Nephron (organoid): ENCODE results near the gene ABRACL.
A peak's percentile ranks its signal among the peaks of the same experiment; 100 is the strongest.
"Not testable (repeated sequence)": the region's sequence is repeated elsewhere in the genome, so short reads cannot be mapped to it uniquely, and the experiment has no call there.

Source experiments
- H3K27ac Mint-ChIP-seq, 3 experiments: 2 replicates each; pipeline ENCODE4 v1.8.0; 2020; ENCODE audit warnings: mixed read lengths in 3 of 3, mild to moderate bottlenecking in 2 of 3, moderate library complexity in 1 of 3
- H3K27me3 Mint-ChIP-seq: 2 replicates; pipeline ENCODE4 v1.8.0; 2021; ENCODE audit warnings: low read depth, mild to moderate bottlenecking, moderate library complexity, mixed read lengths
- H3K36me3 Mint-ChIP-seq: 2 replicates; pipeline ENCODE4 v1.8.0; 2020; ENCODE audit warnings: low read depth, mixed read lengths
- H3K4me1 Mint-ChIP-seq: 2 replicates; pipeline ENCODE4 v1.8.0; 2020; ENCODE audit warnings: mixed read lengths
- H3K4me3 Mint-ChIP-seq, 3 experiments: 2 replicates each; pipeline ENCODE4 v1.8.0; 2020; ENCODE audit warnings: mild to moderate bottlenecking in 3 of 3, mixed read lengths in 3 of 3, moderate library complexity in 2 of 3
- H3K9me3 Mint-ChIP-seq: 2 replicates; pipeline ENCODE4 v1.8.0; 2020; ENCODE audit warnings: mixed read lengths
- TF ChIP-seq, protein P1 (sequence below), 3 experiments: fragments of 200-600 bp; sonication (generic); IDR thresholded peaks; one replicate each; pipeline ENCODE4 v1.5.0; 2021; ENCODE audit warnings: antibody characterized with exemption in 3 of 3; ENCODE audit not compliant: unreplicated experiment in 3 of 3

Gene ABRACL

GRCh38 chr6:139047677-139048076 is 19.1 kb downstream of the ABRACL start:
- Mint-ChIP-seq H3K27ac (peak overlapping the region in 1 of 3 experiments; percentile 58), H3K4me1 (no peaks in the 10 kb centered on the region), H3K9me3 (peaks cover 5% of the 10 kb centered on the region), H3K4me3 (no peak overlapping the region), H3K36me3 (peaks cover 13% of the 10 kb centered on the region), H3K27me3 (no peaks in the 10 kb centered on the region)
- TF ChIP-seq, protein P1, sequence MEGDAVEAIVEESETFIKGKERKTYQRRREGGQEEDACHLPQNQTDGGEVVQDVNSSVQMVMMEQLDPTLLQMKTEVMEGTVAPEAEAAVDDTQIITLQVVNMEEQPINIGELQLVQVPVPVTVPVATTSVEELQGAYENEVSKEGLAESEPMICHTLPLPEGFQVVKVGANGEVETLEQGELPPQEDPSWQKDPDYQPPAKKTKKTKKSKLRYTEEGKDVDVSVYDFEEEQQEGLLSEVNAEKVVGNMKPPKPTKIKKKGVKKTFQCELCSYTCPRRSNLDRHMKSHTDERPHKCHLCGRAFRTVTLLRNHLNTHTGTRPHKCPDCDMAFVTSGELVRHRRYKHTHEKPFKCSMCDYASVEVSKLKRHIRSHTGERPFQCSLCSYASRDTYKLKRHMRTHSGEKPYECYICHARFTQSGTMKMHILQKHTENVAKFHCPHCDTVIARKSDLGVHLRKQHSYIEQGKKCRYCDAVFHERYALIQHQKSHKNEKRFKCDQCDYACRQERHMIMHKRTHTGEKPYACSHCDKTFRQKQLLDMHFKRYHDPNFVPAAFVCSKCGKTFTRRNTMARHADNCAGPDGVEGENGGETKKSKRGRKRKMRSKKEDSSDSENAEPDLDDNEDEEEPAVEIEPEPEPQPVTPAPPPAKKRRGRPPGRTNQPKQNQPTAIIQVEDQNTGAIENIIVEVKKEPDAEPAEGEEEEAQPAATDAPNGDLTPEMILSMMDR (IDR thresholded peaks at IDR 0.05; ENCODE audit: unreplicated experiment in 3 of 3), result no peak

GRCh38 chr6:139048912-139049311 is 20.4 kb downstream of the ABRACL start:
- not testable (repeated sequence) for H3K9me3 Mint-ChIP-seq, H3K27me3 Mint-ChIP-seq, H3K4me1 Mint-ChIP-seq, H3K4me3 Mint-ChIP-seq, H3K27ac Mint-ChIP-seq, H3K36me3 Mint-ChIP-seq

DNA sequence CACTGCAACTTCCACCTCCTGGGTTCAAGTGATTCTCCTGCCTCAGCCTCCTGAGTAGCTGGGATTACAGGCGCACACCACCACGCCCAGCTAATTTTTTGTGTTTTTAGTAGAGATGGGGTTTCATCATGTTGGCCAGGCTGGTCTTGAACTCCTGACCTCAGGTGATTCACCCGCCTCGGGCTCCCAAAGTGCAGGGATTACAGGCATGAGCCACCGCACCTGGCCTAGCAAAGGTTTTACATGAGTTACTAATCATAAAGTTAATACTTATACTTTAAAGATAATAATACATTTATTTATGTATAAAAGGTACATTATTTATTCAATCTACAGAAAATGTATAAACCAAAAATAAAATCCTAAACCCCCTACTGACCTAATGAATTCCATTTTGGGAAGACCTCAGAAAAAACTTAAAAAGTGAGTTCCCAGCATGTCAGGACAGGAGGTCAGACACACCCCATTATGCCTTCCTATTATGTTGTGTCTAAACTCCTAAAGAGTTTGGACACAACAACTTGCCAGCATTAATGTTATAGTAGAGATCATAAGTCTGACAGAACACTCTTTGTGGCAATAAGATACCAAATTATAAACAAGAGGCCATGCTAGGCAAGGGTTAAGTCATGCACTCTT is 21.7 kb downstream of the ABRACL start:
- H3K4me3 Mint-ChIP-seq, H3K27ac Mint-ChIP-seq, H3K36me3 Mint-ChIP-seq, H3K4me1 Mint-ChIP-seq, H3K27me3 Mint-ChIP-seq, H3K9me3 Mint-ChIP-seq: not testable (repeated sequence)

GRCh38 chr6:139050770-139051313 is 22.3 kb downstream of the ABRACL start:
- TF ChIP-seq, protein P1 (IDR thresholded peaks at IDR 0.05; ENCODE audit: unreplicated experiment in 3 of 3), result no peak
- Mint-ChIP-seq H3K27me3 (no peaks in the 10 kb centered on the region), H3K27ac (no peak overlapping the region), H3K4me1 (no peaks in the 10 kb centered on the region), H3K9me3 (peaks cover 5% of the 10 kb centered on the region), H3K36me3 (no peaks in the 10 kb centered on the region), H3K4me3 (no peak overlapping the region)

DNA sequence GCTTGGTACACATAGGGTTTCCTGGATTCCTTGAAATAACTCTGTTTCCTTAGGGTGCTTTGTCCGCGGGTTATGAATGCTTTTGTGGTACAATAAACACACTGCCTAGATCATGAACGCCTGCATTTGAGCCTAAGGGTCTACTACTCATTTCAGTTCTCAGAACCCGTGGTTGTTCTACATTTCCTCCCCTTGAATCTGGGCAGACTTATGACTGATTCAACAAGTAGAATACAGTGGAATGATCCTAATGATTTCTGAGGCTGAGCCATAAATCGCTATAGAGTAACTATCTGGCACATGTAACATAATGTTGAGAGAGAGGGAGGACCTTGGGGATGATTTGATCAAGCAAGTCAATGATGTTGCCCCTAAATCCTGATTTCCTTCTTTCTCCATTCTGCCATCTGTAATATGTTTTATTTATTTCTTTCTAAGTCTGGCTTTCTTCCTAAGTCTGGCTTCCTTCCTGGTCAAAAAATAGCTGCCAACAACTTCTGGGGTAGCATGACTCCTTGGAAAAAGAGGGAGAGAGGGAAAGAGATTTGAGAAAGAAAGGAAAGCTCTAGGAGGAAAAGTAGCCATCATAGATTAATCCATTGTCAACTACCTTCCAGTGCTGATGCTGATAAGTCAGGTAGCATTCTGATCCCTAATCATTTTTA is 23.0 kb downstream of the ABRACL start:
- no peak overlapping the region for H3K4me3 Mint-ChIP-seq
- peaks cover 5% of the 10 kb centered on the region for H3K9me3 Mint-ChIP-seq
- H3K36me3 Mint-ChIP-seq, result no peaks in the 10 kb centered on the region
- no peak overlapping the region for H3K27ac Mint-ChIP-seq
- H3K27me3 Mint-ChIP-seq, result no peaks in the 10 kb centered on the region
- TF ChIP-seq, protein P1 (IDR thresholded peaks at IDR 0.05; ENCODE audit: unreplicated experiment in 3 of 3), result no peak
- no peaks in the 10 kb centered on the region for H3K4me1 Mint-ChIP-seq

DNA sequence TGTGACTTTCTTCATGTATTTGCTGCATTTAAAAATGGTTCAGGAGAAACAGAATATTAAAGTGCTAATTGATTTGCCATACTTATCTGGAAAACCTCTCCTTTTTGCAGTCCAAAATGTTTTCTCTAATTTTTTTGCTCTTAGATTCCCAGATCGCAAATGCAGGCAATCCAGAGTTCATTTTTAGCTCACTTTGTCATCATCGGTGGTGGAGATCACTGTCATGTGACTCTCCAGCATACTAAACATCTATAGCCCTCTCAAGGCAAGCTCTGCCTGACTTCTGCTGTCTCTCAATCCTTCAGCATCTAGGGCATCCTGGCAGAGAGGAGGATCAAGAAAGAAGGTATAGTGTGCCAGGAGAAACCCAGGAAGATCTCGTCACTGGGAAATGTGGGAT is 24.8 kb downstream of the ABRACL start:
- TF ChIP-seq, protein P1 (IDR thresholded peaks at IDR 0.05; ENCODE audit: unreplicated experiment in 3 of 3), result no peak
- H3K27ac Mint-ChIP-seq, result no peak overlapping the region
- no peaks in the 10 kb centered on the region for H3K4me1 Mint-ChIP-seq
- H3K9me3 Mint-ChIP-seq, result peaks cover 3% of the 10 kb centered on the region
- H3K27me3 Mint-ChIP-seq, result no peaks in the 10 kb centered on the region
- H3K4me3 Mint-ChIP-seq, result no peak overlapping the region
- no peaks in the 10 kb centered on the region for H3K36me3 Mint-ChIP-seq

- Mint-ChIP-seq H3K9me3 (peaks cover 2% of the 10 kb centered on the region), H3K4me3 (no peak overlapping the region), H3K27ac (no peak overlapping the region), H3K27me3 (no peaks in the 10 kb centered on the region), H3K36me3 (no peaks in the 10 kb centered on the region), H3K4me1 (no peaks in the 10 kb centered on the region)
- TF ChIP-seq, protein P1 (IDR thresholded peaks at IDR 0.05; ENCODE audit: unreplicated experiment in 3 of 3), result no peak
Observed at GRCh38 chr6:139054001-139054400, 25.5 kb downstream of the ABRACL start.
